Measurements from ENCODE around the gene ACAD8.
A peak's percentile ranks its signal among the peaks of the same experiment; 100 is the strongest.
"Not testable (repeated sequence)": the region's sequence is repeated elsewhere in the genome, so short reads cannot be mapped to it uniquely, and the experiment has no call there.

The ACAD8 gene

GRCh38 chr11:134267966-134268365 lies 14.6 kb downstream of the ACAD8 start:
- no peak for DNase-seq

GRCh38 chr11:134270250-134270714 lies 16.9 kb downstream of the ACAD8 start:
- peak; percentile 36 for DNase-seq

- no peak for DNase-seq
Measured at GRCh38 chr11:134271978-134272377, 18.6 kb downstream of the ACAD8 start.

GRCh38 chr11:134272381-134273316 lies 19.3 kb downstream of the ACAD8 start:
- DNase-seq = no peak

GRCh38 chr11:134273317-134273712 lies 19.9 kb downstream of the ACAD8 start:
- no peak for DNase-seq

GRCh38 chr11:134275188-134275533 lies 21.8 kb downstream of the ACAD8 start:
- DNase-seq = no peak

GRCh38 chr11:134275534-134276395 lies 22.4 kb downstream of the ACAD8 start, which contains the start of gene GLB1L3:
Gene GLB1L3 (plus strand): TSS chr11:134276379. CDS start chr11:134276741, 362 bp downstream.
- peak; percentile 77 for DNase-seq

- DNase-seq = no peak
Measured at GRCh38 chr11:134276396-134277182, 23.2 kb downstream of the ACAD8 start.

- DNase-seq = no peak
Measured at GRCh38 chr11:134277183-134278001, 24.0 kb downstream of the ACAD8 start.

GRCh38 chr11:134278356-134278755 lies 25.0 kb downstream of the ACAD8 start:
- no peak for DNase-seq

- DNase-seq = not testable (repeated sequence)
Measured at GRCh38 chr11:134281635-134282034, 28.3 kb downstream of the ACAD8 start.

- no peak for DNase-seq
Measured at GRCh38 chr11:134282121-134283045, 29.0 kb downstream of the ACAD8 start.

- DNase-seq = no peak
Measured at GRCh38 chr11:134283461-134284230, 30.3 kb downstream of the ACAD8 start.

- DNase-seq = not testable (repeated sequence)
Measured at GRCh38 chr11:134284349-134284748, 31.0 kb downstream of the ACAD8 start.

GRCh38 chr11:134287561-134287960 lies 34.2 kb downstream of the ACAD8 start:
- no peak for DNase-seq

- DNase-seq = no peak
Measured at GRCh38 chr11:134288486-134288885, 35.1 kb downstream of the ACAD8 start.

- DNase-seq = no peak
Measured at GRCh38 chr11:134289167-134289566, 35.8 kb downstream of the ACAD8 start.

- no peak for DNase-seq
Measured at GRCh38 chr11:134289789-134290188, 36.4 kb downstream of the ACAD8 start.

- DNase-seq = no peak
Measured at GRCh38 chr11:134290646-134291045, 37.3 kb downstream of the ACAD8 start.

GRCh38 chr11:134291196-134291595 lies 37.8 kb downstream of the ACAD8 start:
- no peak for DNase-seq
